Lung (tissue), 12 donors: ENCODE data around the gene ILKAP. TPM values are rescaled to one million over a fixed set of nuclear protein-coding genes. Genes with fewer than 3 reads are reported as not detected.
A peak's percentile ranks its signal among the peaks of the same experiment; 100 is the strongest.

Experiments used
- ATAC-seq: fragments of 200-7000 bp; cut with Tn5 transposase; one replicate; pipeline ENCODE4 v1.9.1; 2020; ENCODE audit warnings: moderate number of reproducible peaks; ENCODE audit not compliant: insufficient read depth, low FRiP score
- DNase-seq, 3 donors: peaks; one replicate each; pipeline ENCODE4 v3.0.0-alpha.2; 2013 to 2017
- H3K27ac ChIP-seq, 2 donors: one replicate each; pipeline ENCODE4 v1.5.1; 2013; ENCODE audit warnings: mild to moderate bottlenecking in 2 of 2, moderate library complexity in 2 of 2, control low read depth in 1 of 2, inconsistent platforms in 1 of 2, low read depth in 1 of 2, low read length in 1 of 2
- H3K27me3 ChIP-seq, 3 donors: one replicate each; pipeline ENCODE4 v1.5.1; 2013; ENCODE audit warnings: low read length in 2 of 3; ENCODE audit not compliant: control insufficient read depth in 3 of 3, insufficient read depth in 3 of 3
- H3K36me3 ChIP-seq, 4 donors: one replicate each; pipeline ENCODE4 v1.5.1; 2013; ENCODE audit warnings: low read length in 4 of 4, mild to moderate bottlenecking in 1 of 4, moderate library complexity in 1 of 4; ENCODE audit not compliant: control insufficient read depth in 4 of 4, insufficient read depth in 4 of 4
- H3K4me1 ChIP-seq, 5 donors: one replicate each; pipeline ENCODE4 v1.5.1; 2013; ENCODE audit warnings: low read length in 5 of 5, mild to moderate bottlenecking in 2 of 5, moderate library complexity in 1 of 5; ENCODE audit not compliant: control insufficient read depth in 5 of 5, insufficient read depth in 5 of 5
- H3K4me3 ChIP-seq: one replicate; pipeline ENCODE4 v1.5.1; 2013; ENCODE audit warnings: mild to moderate bottlenecking, control low read depth, moderate library complexity
- H3K9ac ChIP-seq, 2 donors: one replicate each; pipeline ENCODE4 v1.5.1; 2013; ENCODE audit warnings: low read length in 2 of 2, control low read depth in 1 of 2; ENCODE audit not compliant: insufficient read depth in 1 of 2
- H3K9me3 ChIP-seq, 4 donors: one replicate each; pipeline ENCODE4 v1.5.1; 2013; ENCODE audit warnings: low read length in 3 of 4, mild to moderate bottlenecking in 1 of 4, moderate library complexity in 1 of 4; ENCODE audit not compliant: control insufficient read depth in 4 of 4, insufficient read depth in 3 of 4
- WGBS, 2 donors: extraction: QIAGEN DNeasy Blood & Tissue Kit; methylation state at CpG; one replicate each; pipeline ENCODE4 v1.1.7; 2013; 5-methylcytosine and 5-hydroxymethylcytosine counted together
- polyA plus RNA-seq, 2 donors: library from polyadenylated mRNA; stranded (reverse); fragments of 200-250 nt; gene quantifications; one replicate each; pipeline ENCODE4 v1.2.1, GENCODE V29; 2013
- total RNA-seq, 2 donors: library from RNA; depleted of rRNA in 1 of 2; stranded (reverse); fragments of >200 nt in 1 of 2; gene quantifications; one replicate each; pipeline ENCODE4 v1.2.1, GENCODE V29; 2014 to 2021
- TF ChIP-seq, protein P1 (sequence below): IDR thresholded peaks from 2 replicates; pipeline ENCODE4 v1.5.1; 2012; ENCODE audit warnings: mild to moderate bottlenecking; ENCODE audit errors: control extremely low read depth, extremely low read depth
- donor health status: control.
- donor health status: control.
- donor health status: Bipolar disorder and iron deficiency.
- donor health status: healthy.
- donor health status: DM: yes; HTN: yes; CAD: no.

ILKAP gene
- total and polyA plus RNA-seq, 4 donors = 35.0 to 52.0 (median 42.1) TPM

DNA sequence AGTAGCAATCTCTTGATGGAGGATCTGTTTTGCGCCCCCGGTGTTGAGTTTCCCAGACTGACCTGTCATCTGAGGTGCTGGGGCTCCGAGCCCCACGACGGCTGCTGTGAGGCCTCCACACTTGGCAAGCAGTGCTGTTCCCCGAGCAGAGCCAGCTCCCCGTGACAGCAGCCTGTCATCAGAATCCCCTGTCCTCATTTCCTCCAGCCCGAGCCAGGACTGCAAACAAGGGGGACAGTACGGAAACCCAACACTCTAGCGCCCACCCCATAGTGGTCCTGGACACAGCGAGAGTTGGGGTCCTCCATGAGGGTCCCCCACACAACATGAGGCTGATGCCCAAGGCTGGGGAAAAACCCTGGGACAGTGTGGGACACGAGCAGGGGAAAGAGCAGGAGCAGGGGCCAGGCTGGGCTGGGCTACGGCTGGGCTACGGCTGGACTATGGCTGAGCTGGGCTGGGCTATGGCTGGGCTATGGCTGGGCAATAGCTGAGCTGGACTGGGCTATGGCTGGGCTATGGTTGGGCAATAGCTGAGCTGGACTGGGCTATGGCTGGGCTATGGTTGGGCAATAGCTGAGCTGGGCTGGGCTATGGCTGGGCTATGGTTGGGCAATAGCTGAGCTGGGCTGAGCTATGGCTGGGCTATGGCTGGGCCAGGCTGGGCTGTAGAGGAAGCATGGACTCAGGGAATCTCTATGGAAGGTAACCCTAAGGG, 66.5 kb downstream of the ILKAP start:
- no peak overlapping the region for H3K4me3 ChIP-seq
- 57 to 61% methylated on average over 14 of the region's 14 CpGs for WGBS, 2 donors
- peak overlapping the region in 1 of 2 donors; percentile 17 for H3K27ac ChIP-seq
- H3K9ac ChIP-seq = no peak overlapping the region
- H3K36me3 ChIP-seq = no peaks in the 10 kb centered on the region
- H3K4me1 ChIP-seq = peaks cover 0 to 14% (median 6%) of the 10 kb centered on the region in 5 donors
- DNase-seq = peak; percentile 48 to 66 (median 57)
- no peak for ATAC-seq
- H3K27me3 ChIP-seq = peaks cover 0 to 2% (median 0%) of the 10 kb centered on the region in 3 donors
- H3K9me3 ChIP-seq = no peaks in the 10 kb centered on the region
- TF ChIP-seq, protein P1, sequence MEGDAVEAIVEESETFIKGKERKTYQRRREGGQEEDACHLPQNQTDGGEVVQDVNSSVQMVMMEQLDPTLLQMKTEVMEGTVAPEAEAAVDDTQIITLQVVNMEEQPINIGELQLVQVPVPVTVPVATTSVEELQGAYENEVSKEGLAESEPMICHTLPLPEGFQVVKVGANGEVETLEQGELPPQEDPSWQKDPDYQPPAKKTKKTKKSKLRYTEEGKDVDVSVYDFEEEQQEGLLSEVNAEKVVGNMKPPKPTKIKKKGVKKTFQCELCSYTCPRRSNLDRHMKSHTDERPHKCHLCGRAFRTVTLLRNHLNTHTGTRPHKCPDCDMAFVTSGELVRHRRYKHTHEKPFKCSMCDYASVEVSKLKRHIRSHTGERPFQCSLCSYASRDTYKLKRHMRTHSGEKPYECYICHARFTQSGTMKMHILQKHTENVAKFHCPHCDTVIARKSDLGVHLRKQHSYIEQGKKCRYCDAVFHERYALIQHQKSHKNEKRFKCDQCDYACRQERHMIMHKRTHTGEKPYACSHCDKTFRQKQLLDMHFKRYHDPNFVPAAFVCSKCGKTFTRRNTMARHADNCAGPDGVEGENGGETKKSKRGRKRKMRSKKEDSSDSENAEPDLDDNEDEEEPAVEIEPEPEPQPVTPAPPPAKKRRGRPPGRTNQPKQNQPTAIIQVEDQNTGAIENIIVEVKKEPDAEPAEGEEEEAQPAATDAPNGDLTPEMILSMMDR = no peak

DNA sequence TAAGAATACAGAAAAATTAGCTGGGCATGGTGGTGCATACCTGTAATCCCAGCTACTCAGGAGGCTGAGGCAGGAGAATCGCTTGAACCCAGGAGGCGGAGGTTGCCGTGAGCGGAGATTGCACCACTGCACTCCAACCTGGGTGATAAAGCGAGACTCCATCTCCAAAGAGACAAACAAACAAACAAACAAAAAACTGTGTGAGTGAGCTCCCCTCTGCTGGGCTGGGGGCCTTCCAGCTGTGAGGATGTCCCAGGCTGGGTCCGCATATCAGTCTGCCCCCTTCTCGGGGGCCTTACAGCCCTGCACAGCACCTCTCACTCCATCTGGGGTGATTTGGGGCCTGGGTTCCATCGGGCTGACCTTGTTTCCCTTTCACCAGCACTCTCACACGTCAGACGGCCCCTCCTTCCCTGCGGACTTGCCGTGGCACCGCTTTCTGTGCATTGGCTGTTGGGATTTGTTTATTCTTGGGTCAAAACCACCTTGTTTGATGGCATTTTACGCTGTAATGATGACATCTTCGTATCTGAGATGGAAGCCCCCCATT, 67.8 kb downstream of the ILKAP start:
- Histone ChIP-seq H3K4me1 (peaks cover 0 to 9% (median 5%) of the 10 kb centered on the region in 5 donors), H3K27ac (no peak overlapping the region), H3K36me3 (no peaks in the 10 kb centered on the region), H3K27me3 (peaks cover 0 to 2% (median 0%) of the 10 kb centered on the region in 3 donors), H3K9me3 (no peaks in the 10 kb centered on the region), H3K4me3 (no peak overlapping the region), H3K9ac (no peak overlapping the region)
- 83 to 87% methylated on average over 15 of the region's 15 CpGs for WGBS, 2 donors
- no peak for ATAC-seq
- DNase-seq = no peak
- TF ChIP-seq, protein P1 = no peak

DNA sequence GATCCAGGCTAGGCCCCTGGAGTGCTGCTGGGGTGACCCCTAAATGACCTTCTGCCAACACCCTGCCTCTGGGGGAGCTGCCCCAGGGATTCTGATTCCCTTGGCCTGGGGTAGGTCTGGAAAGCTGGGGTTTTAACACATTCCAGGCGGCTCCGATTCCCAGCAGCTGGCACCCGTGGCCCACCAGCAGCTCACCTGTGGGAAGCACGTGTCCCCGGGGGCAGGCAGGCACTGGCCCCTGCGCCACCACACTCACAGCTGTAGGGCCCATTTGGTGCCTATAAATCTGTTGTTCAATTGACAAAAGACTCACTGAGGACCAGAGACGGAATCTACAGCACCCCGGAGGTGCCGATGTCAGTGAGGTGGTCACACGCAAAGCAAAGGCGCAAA, 69.1 kb downstream of the ILKAP start:
- Histone ChIP-seq H3K27ac (no peak overlapping the region), H3K9ac (no peak overlapping the region), H3K27me3 (peaks cover 0 to 2% (median 0%) of the 10 kb centered on the region in 3 donors), H3K4me1 (peaks cover 0 to 8% (median 5%) of the 10 kb centered on the region in 5 donors), H3K9me3 (no peaks in the 10 kb centered on the region), H3K4me3 (no peak overlapping the region), H3K36me3 (no peaks in the 10 kb centered on the region)
- WGBS, 2 donors = 92 to 94% methylated on average over 11 of the region's 11 CpGs
- DNase-seq (no peak), ATAC-seq (no peak)
- TF ChIP-seq, protein P1 = no peak
